Measurements from ENCODE around the gene RPL41.

RPL41 gene

DNA sequence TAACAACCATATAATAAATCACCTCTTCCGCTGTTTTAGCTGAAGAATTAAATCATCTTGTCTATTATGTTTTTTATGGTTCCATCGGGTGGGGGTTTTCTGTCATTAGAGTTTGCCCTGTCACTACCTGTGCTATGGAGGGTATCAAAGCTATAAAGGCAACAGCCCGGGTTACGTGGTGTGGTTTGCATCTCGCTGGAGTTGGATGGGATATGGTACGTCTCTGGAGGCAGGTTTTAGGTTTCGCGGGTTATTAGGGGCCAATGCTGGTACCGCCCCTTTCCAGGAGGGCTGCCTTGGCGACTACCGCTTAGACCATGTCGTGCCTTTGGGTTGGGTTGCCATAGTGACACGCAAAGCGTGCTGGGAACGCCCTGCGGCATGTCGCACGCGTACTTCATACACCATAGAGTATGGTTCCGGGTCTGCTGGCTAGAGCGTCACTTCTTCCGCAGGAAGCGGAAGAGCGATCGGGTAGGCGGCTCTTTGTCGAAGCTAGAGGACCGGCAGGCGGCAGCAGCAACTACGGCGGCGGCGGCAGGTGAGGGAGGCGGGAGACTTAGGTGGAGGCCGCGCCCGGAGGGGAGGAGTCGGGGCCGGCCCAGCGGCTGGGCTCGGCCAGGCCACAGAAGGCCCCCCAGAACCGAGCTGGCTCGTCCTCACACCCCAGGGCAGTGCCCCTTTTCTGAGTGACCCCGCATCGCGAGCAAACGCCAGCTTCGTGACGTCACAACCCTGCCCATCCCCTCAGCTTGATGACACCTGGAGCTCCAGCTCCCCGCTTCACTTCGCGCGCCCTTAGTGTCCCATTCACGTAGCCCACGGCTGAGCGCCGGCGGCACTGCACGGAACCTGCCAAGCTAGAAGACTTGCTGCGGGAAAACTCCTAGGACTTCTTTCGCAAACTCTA is 1.6 kb downstream of the RPL41 start, which contains the start of gene ZC3H10 (continued):
- TF ChIP-seq PRDM6 (tag by site-specific recombination; IDR thresholded peaks at IDR 0.05) (no peak), MZF1 (tag by site-specific recombination; IDR thresholded peaks at IDR 0.05; ENCODE audit: borderline replicate concordance) (0 out of 2 replicates have a peak, but pooled peaks have one; percentile 40), ZNF843 (tag by site-specific recombination; IDR thresholded peaks at IDR 0.05) (peak; percentile 83), ZNF785 (tag by site-specific recombination; IDR thresholded peaks at IDR 0.05) (no peak), BCL11A (tag by site-specific recombination; IDR thresholded peaks at IDR 0.05; ENCODE audit: low read depth) (peak; percentile 45; the same call in 1 of the 2 replicates), ZNF521 (tag by site-specific recombination; IDR thresholded peaks at IDR 0.05) (no peak), SALL2 (tag by site-specific recombination; IDR thresholded peaks at IDR 0.05; ENCODE audit: borderline replicate concordance) (no peak), ZNF112 (tag by site-specific recombination; IDR thresholded peaks at IDR 0.05) (no peak), TCF7L2 (IDR thresholded peaks at IDR 0.05; ENCODE audit: borderline replicate concordance, low read depth, low read length) (no peak), ZNF16 (tag by site-specific recombination; IDR thresholded peaks at IDR 0.05; ENCODE audit: low read depth) (no peak), ZNF133 (tag by site-specific recombination; IDR thresholded peaks at IDR 0.05) (no peak), ZNF654 (tag by site-specific recombination; IDR thresholded peaks at IDR 0.05; ENCODE audit: low read depth) (peak; percentile 10; the same call in 1 of the 2 replicates), YY2 (tag by site-specific recombination; IDR thresholded peaks at IDR 0.05) (peak; percentile 39; the same call in 1 of the 2 replicates), OSR2 (tag by site-specific recombination; IDR thresholded peaks at IDR 0.05) (peak; percentile 42; the same call in 1 of the 2 replicates), ZNF354C (tag by site-specific recombination; IDR thresholded peaks at IDR 0.05; ENCODE audit: borderline replicate concordance, low read depth) (no peak), ZNF510 (tag by site-specific recombination; IDR thresholded peaks at IDR 0.05; ENCODE audit: insufficient replicate concordance) (no peak), ZNF391 (tag by site-specific recombination; IDR thresholded peaks at IDR 0.05; ENCODE audit: borderline replicate concordance, low read depth) (peak; percentile 80; the same call in 1 of the 2 replicates), ZNF792 (tag by site-specific recombination; IDR thresholded peaks at IDR 0.05) (no peak), ZNF18 (tag by site-specific recombination; IDR thresholded peaks at IDR 0.05) (0 out of 2 replicates have a peak, but pooled peaks have one; percentile 32), ELK4 (IDR thresholded peaks at IDR 0.05; ENCODE audit: borderline replicate concordance, low read depth, low read length) (peak; percentile 60; the same call in 1 of the 2 replicates), ZNF433 (tag by site-specific recombination; IDR thresholded peaks at IDR 0.05; ENCODE audit: low read depth) (no peak), ZNF629 (tag by site-specific recombination; IDR thresholded peaks at IDR 0.05) (peak; percentile 98), KLF1 (tag by site-specific recombination; IDR thresholded peaks at IDR 0.05) (peak; percentile 79), KLF8 (tag by site-specific recombination; IDR thresholded peaks at IDR 0.05) (peak; percentile 93), ZNF146 (tag by site-specific recombination; IDR thresholded peaks at IDR 0.05) (0 out of 2 replicates have a peak, but pooled peaks have one; percentile 8), ZNF473 (tag by site-specific recombination; IDR thresholded peaks at IDR 0.05) (no peak), ZNF274 (IDR thresholded peaks at IDR 0.05; ENCODE audit: low read length) (no peak), ZNF274 (tag by site-specific recombination; IDR thresholded peaks at IDR 0.05; ENCODE audit: borderline replicate concordance) (no peak), RBAK (tag by site-specific recombination; IDR thresholded peaks at IDR 0.05) (no peak), KLF10 (tag by site-specific recombination; IDR thresholded peaks at IDR 0.05) (peak; percentile 81), ZBTB7A (tag by site-specific recombination; IDR thresholded peaks at IDR 0.05; ENCODE audit: low read depth) (no peak; the same call in 1 of the 2 replicates)
- TF ChIP-seq, protein P1, sequence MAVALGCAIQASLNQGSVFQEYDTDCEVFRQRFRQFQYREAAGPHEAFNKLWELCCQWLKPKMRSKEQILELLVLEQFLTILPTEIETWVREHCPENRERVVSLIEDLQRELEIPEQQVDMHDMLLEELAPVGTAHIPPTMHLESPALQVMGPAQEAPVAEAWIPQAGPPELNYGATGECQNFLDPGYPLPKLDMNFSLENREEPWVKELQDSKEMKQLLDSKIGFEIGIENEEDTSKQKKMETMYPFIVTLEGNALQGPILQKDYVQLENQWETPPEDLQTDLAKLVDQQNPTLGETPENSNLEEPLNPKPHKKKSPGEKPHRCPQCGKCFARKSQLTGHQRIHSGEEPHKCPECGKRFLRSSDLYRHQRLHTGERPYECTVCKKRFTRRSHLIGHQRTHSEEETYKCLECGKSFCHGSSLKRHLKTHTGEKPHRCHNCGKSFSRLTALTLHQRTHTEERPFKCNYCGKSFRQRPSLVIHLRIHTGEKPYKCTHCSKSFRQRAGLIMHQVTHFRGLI (tag by site-specific recombination; IDR thresholded peaks at IDR 0.05) = peak; percentile 80
- TF ChIP-seq, protein P2, sequence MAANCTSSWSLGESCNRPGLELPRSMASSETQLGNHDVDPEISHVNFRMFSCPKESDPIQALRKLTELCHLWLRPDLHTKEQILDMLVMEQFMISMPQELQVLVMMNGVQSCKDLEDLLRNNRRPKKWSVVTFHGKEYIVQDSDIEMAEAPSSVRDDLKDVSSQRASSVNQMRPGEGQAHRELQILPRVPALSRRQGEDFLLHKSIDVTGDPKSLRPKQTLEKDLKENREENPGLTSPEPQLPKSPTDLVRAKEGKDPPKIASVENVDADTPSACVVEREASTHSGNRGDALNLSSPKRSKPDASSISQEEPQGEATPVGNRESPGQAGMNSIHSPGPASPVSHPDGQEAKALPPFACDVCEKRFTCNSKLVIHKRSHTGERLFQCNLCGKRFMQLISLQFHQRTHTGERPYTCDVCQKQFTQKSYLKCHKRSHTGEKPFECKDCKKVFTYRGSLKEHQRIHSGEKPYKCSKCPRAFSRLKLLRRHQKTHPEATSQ (tag by site-specific recombination; IDR thresholded peaks at IDR 0.05) = no peak; the same call in 1 of the 2 replicates

Data from HEK293 (cell line).